Left lung (tissue), 10 donors: ENCODE measurements around the gene COX17. TPM values are rescaled to one million over a fixed set of nuclear protein-coding genes. Genes with fewer than 3 reads are reported as not detected.
A peak's percentile ranks its signal among the peaks of the same experiment; 100 is the strongest.

Experiments used
- ATAC-seq: fragments of 200-7000 bp; cut with Tn5 transposase; one replicate; pipeline ENCODE4 v1.9.1; 2020; ENCODE audit warnings: moderate library complexity
- DNase-seq, 4 donors: peaks; one replicate each; pipeline ENCODE4 v3.0.0-alpha.2; 2013 to 2020
- H3K27ac ChIP-seq, 2 donors: fragments of 200-600 bp; sonication (generic) in 1 of 2; one replicate each; pipeline versions ENCODE4 v1.5.0 to v1.8.0; 2020 to 2021
- H3K27me3 ChIP-seq, 2 donors: fragments of 200-600 bp; sonication (generic) in 1 of 2; one replicate each; pipeline versions ENCODE4 v1.5.0 to v1.8.0; 2020 to 2021
- H3K36me3 ChIP-seq, 2 donors: fragments of 200-600 bp; sonication (generic) in 1 of 2; one replicate each; pipeline versions ENCODE4 v1.5.0 to v1.8.0; 2020 to 2021
- H3K4me1 ChIP-seq, 2 donors: fragments of 200-600 bp; one replicate each; pipeline ENCODE4 v1.8.0; 2021
- H3K4me3 ChIP-seq, 2 donors: fragments of 200-600 bp; sonication (generic) in 1 of 2; one replicate each; pipeline versions ENCODE4 v1.5.0 to v1.8.0; 2020 to 2021; ENCODE audit warnings: mild to moderate bottlenecking in 1 of 2
- H3K9me3 ChIP-seq, 2 donors: fragments of 200-600 bp; sonication (generic) in 1 of 2; one replicate each; pipeline versions ENCODE4 v1.5.0 to v1.8.0; 2020 to 2021
- intact Hi-C, 2 donors: fragments of 100-400 bp; cut with DNase I; formaldehyde crosslinking; loops; one replicate each; pipeline versions ENCODE4 v1.11.2 to v1.14.2; 2022
- polyA plus RNA-seq, 6 donors: library from polyadenylated mRNA; unstranded; fragments of 120-200 nt; gene quantifications; one replicate each; pipeline ENCODE4 v1.2.1, GENCODE V29; 2013; ENCODE audit not compliant: insufficient read length in 6 of 6
- total RNA-seq, 2 donors: library from RNA; stranded (reverse); fragmentation: NEBNext Ultra II Directional; extraction: Animal tissue kit (Norgen Biotek cat#: 25700); gene quantifications; one replicate each; pipeline ENCODE4 v1.2.1, GENCODE V29; 2021
- TF ChIP-seq, protein P1 (sequence below), 2 donors: fragments of 200-600 bp; sonication (generic) in 1 of 2; IDR thresholded peaks; one replicate each; pipeline versions ENCODE4 v1.5.0 to v1.8.0; 2021; ENCODE audit warnings: antibody characterized with exemption in 2 of 2
- donor health status: DM: no; HTN: yes; CAD: no.
- donor health status: DM: no; HTN: no; CAD: no.

COX17 gene
- total and polyA plus RNA-seq, 8 donors, result 23.6 to 49.6 (median 29.6) TPM

DNA sequence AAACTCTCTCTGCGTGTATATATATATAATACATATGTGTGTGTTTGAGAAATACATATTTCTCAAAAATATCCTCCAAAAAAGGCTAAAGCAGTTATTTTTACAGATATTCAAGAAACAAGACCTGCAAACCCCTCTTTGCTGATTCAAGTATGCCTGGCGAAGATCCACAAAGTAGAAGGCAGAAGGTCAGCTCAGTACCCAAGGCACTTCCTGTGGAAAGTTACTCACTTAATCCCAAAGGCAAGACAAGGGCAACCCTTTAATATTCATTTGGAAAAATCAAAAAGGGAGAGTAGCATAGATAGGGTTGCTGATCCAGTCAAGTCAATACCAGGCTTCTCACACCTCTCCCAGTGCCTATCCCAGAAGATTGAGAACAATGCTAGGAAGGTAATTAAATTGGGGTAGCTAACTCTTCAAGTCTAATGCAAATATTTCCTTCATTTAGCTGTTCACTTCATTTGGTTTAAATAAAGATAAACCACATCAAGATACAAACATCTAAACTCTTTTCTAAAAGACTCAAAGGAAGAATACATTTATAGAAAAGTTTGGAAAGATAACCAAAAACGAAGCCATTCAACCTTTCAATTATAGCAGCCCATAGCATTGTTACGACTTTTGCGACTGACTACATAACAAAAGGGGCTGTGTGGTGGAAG lies 7.2 kb downstream of the COX17 start:
- H3K4me3 ChIP-seq, result no peak overlapping the region
- intact Hi-C loops, result loop anchor here in 1 of 2 donors (10.0 kb wide), 1 partner anchor 75 kb away; the partner anchor contains the start of gene PLA1A
- no peaks in the 10 kb centered on the region for H3K27me3 ChIP-seq
- peaks cover 0 to 76% of the 10 kb centered on the region in 2 donors for H3K36me3 ChIP-seq
- peaks cover 3 to 10% of the 10 kb centered on the region in 2 donors for H3K4me1 ChIP-seq
- TF ChIP-seq, protein P1, sequence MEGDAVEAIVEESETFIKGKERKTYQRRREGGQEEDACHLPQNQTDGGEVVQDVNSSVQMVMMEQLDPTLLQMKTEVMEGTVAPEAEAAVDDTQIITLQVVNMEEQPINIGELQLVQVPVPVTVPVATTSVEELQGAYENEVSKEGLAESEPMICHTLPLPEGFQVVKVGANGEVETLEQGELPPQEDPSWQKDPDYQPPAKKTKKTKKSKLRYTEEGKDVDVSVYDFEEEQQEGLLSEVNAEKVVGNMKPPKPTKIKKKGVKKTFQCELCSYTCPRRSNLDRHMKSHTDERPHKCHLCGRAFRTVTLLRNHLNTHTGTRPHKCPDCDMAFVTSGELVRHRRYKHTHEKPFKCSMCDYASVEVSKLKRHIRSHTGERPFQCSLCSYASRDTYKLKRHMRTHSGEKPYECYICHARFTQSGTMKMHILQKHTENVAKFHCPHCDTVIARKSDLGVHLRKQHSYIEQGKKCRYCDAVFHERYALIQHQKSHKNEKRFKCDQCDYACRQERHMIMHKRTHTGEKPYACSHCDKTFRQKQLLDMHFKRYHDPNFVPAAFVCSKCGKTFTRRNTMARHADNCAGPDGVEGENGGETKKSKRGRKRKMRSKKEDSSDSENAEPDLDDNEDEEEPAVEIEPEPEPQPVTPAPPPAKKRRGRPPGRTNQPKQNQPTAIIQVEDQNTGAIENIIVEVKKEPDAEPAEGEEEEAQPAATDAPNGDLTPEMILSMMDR (IDR thresholded peaks at IDR 0.05), result no peak
- H3K9me3 ChIP-seq, result no peaks in the 10 kb centered on the region
- DNase-seq (no peak), ATAC-seq (no peak)
- peak overlapping the region in 1 of 2 donors; percentile 56 for H3K27ac ChIP-seq

GRCh38 chr3:119665954-119666559 lies 11.1 kb downstream of the COX17 start:
- TF ChIP-seq, protein P1 (IDR thresholded peaks at IDR 0.05), result no peak
- ATAC-seq, result no peak

GRCh38 chr3:119664850-119665379 lies 12.3 kb downstream of the COX17 start:
- TF ChIP-seq, protein P1 (IDR thresholded peaks at IDR 0.05), result no peak
- Histone ChIP-seq H3K27ac (no peak overlapping the region), H3K27me3 (no peaks in the 10 kb centered on the region), H3K9me3 (no peaks in the 10 kb centered on the region), H3K4me3 (no peak overlapping the region), H3K4me1 (peaks cover 7 to 19% of the 10 kb centered on the region in 2 donors), H3K36me3 (peaks cover 0 to 31% of the 10 kb centered on the region in 2 donors)
- intact Hi-C loops, result no loop called here
- ATAC-seq, result no peak
- DNase-seq, result no peak

More at GRCh38 chr3:119665954-119666559, 11.1 kb downstream of the COX17 start:
- no peaks in the 10 kb centered on the region for H3K9me3 ChIP-seq
- no peaks in the 10 kb centered on the region for H3K27me3 ChIP-seq
- intact Hi-C loops, result no loop called here
- H3K4me1 ChIP-seq, result peaks cover 7 to 21% of the 10 kb centered on the region in 2 donors
- H3K4me3 ChIP-seq, result no peak overlapping the region
- no peak overlapping the region for H3K27ac ChIP-seq
- H3K36me3 ChIP-seq, result peaks cover 0 to 38% of the 10 kb centered on the region in 2 donors
- no peak for DNase-seq

DNA sequence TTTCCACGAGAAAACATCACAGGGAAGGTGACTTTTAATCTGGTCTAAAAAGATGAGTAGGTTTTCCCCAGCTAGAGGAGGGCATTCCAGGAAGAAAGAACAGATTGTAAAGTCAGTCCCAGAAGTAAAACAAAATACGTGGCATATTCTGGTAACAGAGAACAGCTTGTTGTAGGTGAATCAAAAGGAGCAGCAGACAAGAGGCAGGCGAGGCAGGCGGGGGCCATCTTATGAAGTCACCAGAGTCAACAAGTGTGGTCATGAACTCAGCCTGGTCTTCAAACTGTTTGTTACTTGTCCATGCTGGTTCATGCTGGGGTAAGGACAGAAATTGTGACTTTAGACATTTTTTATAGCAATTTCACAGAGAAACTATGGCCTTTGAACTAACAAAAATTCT lies 12.8 kb downstream of the COX17 start:
- intact Hi-C loops, result no loop called here
- Histone ChIP-seq H3K4me1 (peaks cover 7 to 16% of the 10 kb centered on the region in 2 donors), H3K27ac (no peak overlapping the region), H3K9me3 (no peaks in the 10 kb centered on the region), H3K36me3 (peaks cover 0 to 25% of the 10 kb centered on the region in 2 donors), H3K27me3 (no peaks in the 10 kb centered on the region), H3K4me3 (no peak overlapping the region)
- TF ChIP-seq, protein P1 (IDR thresholded peaks at IDR 0.05), result no peak
- ATAC-seq, result no peak
- no peak for DNase-seq

- Histone ChIP-seq H3K27me3 (no peaks in the 10 kb centered on the region), H3K9me3 (no peaks in the 10 kb centered on the region), H3K4me3 (no peak overlapping the region), H3K27ac (no peak overlapping the region), H3K36me3 (peaks cover 0 to 20% of the 10 kb centered on the region in 2 donors), H3K4me1 (peaks cover 7 to 16% of the 10 kb centered on the region in 2 donors)
- TF ChIP-seq, protein P1 (IDR thresholded peaks at IDR 0.05), result no peak
- ATAC-seq (no peak), DNase-seq (no peak)
- intact Hi-C loops, result no loop called here
Measured at GRCh38 chr3:119663885-119664284, 13.3 kb downstream of the COX17 start.
